Fibroblast of skin of left quadriceps (primary cell): ENCODE data around the gene SLC5A9.
"Not testable (repeated sequence)": the region's sequence is repeated elsewhere in the genome, so short reads cannot be mapped to it uniquely, and the experiment has no call there.

ENCODE experiments used
- DNase-seq, 2 experiments: peaks; one replicate each; pipeline ENCODE4 v3.0.0-alpha.2; 2013; ENCODE audit warnings: low read depth in 2 of 2

SLC5A9 gene

GRCh38 chr1:48242141-48242736 lies 19.7 kb downstream of the SLC5A9 start:
- DNase-seq: no peak

- no peak for DNase-seq
Observed at GRCh38 chr1:48245106-48245505, 22.6 kb downstream of the SLC5A9 start.

GRCh38 chr1:48246727-48247126 lies 24.2 kb downstream of the SLC5A9 start:
- DNase-seq: no peak

GRCh38 chr1:48248356-48248755 lies 25.8 kb downstream of the SLC5A9 start:
- DNase-seq: no peak

GRCh38 chr1:48249868-48250267 lies 27.4 kb downstream of the SLC5A9 start:
- DNase-seq: no peak

GRCh38 chr1:48250572-48250971 lies 28.1 kb downstream of the SLC5A9 start:
- DNase-seq: no peak

GRCh38 chr1:48251323-48251722 lies 28.8 kb downstream of the SLC5A9 start:
- no peak for DNase-seq

- DNase-seq: no peak
Observed at GRCh38 chr1:48251821-48252220, 29.3 kb downstream of the SLC5A9 start.

GRCh38 chr1:48254254-48254653 lies 31.7 kb downstream of the SLC5A9 start:
- no peak for DNase-seq

GRCh38 chr1:48258106-48258505 lies 35.6 kb downstream of the SLC5A9 start:
- DNase-seq: no peak

- DNase-seq: no peak
Observed at GRCh38 chr1:48261881-48262400, 39.4 kb downstream of the SLC5A9 start.

GRCh38 chr1:48263041-48263440 lies 40.5 kb downstream of the SLC5A9 start:
- no peak for DNase-seq

- DNase-seq: no peak
Observed at GRCh38 chr1:48266576-48266975, 44.1 kb downstream of the SLC5A9 start.

GRCh38 chr1:48277437-48277836 lies 54.9 kb downstream of the SLC5A9 start:
- DNase-seq: not testable (repeated sequence)

GRCh38 chr1:48282329-48282728 lies 59.8 kb downstream of the SLC5A9 start:
- DNase-seq: not testable (repeated sequence)

GRCh38 chr1:48284696-48285420 lies 62.3 kb downstream of the SLC5A9 start:
- not testable (repeated sequence) for DNase-seq

GRCh38 chr1:48285525-48285924 lies 63.0 kb downstream of the SLC5A9 start:
- DNase-seq: no peak

GRCh38 chr1:48291421-48291820 lies 68.9 kb downstream of the SLC5A9 start:
- no peak for DNase-seq

GRCh38 chr1:48292706-48293105 lies 70.2 kb downstream of the SLC5A9 start:
- DNase-seq: no peak

- DNase-seq: not testable (repeated sequence)
Observed at GRCh38 chr1:48294094-48294493, 71.6 kb downstream of the SLC5A9 start.

GRCh38 chr1:48294656-48295055 lies 72.1 kb downstream of the SLC5A9 start:
- DNase-seq: no peak
